DND-41 (cell line): ENCODE measurements around the gene AOPEP.

Experiments
- ATAC-seq: fragments of 200-7000 bp; cut with Tn5 transposase; 3 replicates; pipeline ENCODE4 v1.9.1; 2021; ENCODE audit warnings: low read depth; ENCODE audit not compliant: insufficient read depth
- DNase-seq: peaks from one replicate; pipeline ENCODE4 v3.0.0-alpha.2; 2020
- H2AFZ ChIP-seq: 2 replicates; pipeline ENCODE4 v1.6.0; 2012; ENCODE audit warnings: low read depth, low read length
- H3K27ac ChIP-seq: 2 replicates; pipeline ENCODE4 v1.5.1; 2012; ENCODE audit warnings: low read length, inconsistent platforms
- H3K27me3 ChIP-seq: fragments of 200-600 bp; sonication (generic); 2 replicates; pipeline ENCODE4 v1.6.0; 2012; ENCODE audit warnings: low read length, mild to moderate bottlenecking, inconsistent platforms; ENCODE audit not compliant: insufficient read depth, poor library complexity
- H3K36me3 ChIP-seq: 2 replicates; pipeline ENCODE4 v1.5.1; 2012; ENCODE audit warnings: low read length, inconsistent platforms; ENCODE audit not compliant: insufficient read depth
- H3K4me1 ChIP-seq: 2 replicates; pipeline ENCODE4 v1.5.1; 2012; ENCODE audit warnings: mild to moderate bottlenecking, low read length; ENCODE audit not compliant: insufficient read depth
- H3K4me2 ChIP-seq: 2 replicates; pipeline ENCODE4 v1.6.0; 2012; ENCODE audit warnings: mild to moderate bottlenecking, moderate library complexity, low read length, inconsistent platforms; ENCODE audit not compliant: insufficient read depth
- H3K4me3 ChIP-seq, 2 experiments: fragments of 200-600 bp in 1 of 2; shearing (Covaris generic) in 1 of 2; 2 replicates each; pipeline ENCODE4 v1.5.1; 2012 to 2016; ENCODE audit warnings: inconsistent platforms in 2 of 2, low read length in 2 of 2, mild to moderate bottlenecking in 2 of 2, low read depth in 1 of 2, moderate library complexity in 1 of 2
- H3K79me2 ChIP-seq: 2 replicates; pipeline ENCODE4 v1.6.0; 2012; ENCODE audit warnings: low read length, inconsistent platforms; ENCODE audit not compliant: insufficient read depth
- H3K9ac ChIP-seq: 2 replicates; pipeline ENCODE4 v1.6.0; 2012; ENCODE audit warnings: low read depth, mild to moderate bottlenecking, inconsistent platforms, low read length, moderate library complexity
- H3K9me3 ChIP-seq: 2 replicates; pipeline ENCODE4 v1.5.1; 2012; ENCODE audit warnings: low read length, moderate library complexity, mild to moderate bottlenecking, inconsistent platforms; ENCODE audit not compliant: insufficient read depth, severe bottlenecking
- H4K20me1 ChIP-seq: 2 replicates; pipeline ENCODE4 v1.6.0; 2012; ENCODE audit warnings: low read length; ENCODE audit not compliant: insufficient read depth
- EZH2 ChIP-seq: IDR thresholded peaks from 3 replicates; pipeline ENCODE4 v1.6.1; 2012; ENCODE audit warnings: borderline replicate concordance, low read depth, mild to moderate bottlenecking, moderate library complexity, low read length, inconsistent platforms; ENCODE audit not compliant: severe bottlenecking
- TF ChIP-seq, protein P1 (sequence below): IDR thresholded peaks from 2 replicates; pipeline ENCODE4 v1.5.1; 2012; ENCODE audit warnings: borderline replicate concordance, low read length, moderate library complexity, mild to moderate bottlenecking; ENCODE audit not compliant: poor library complexity, severe bottlenecking; ENCODE audit errors: extremely low read depth

AOPEP gene

DNA sequence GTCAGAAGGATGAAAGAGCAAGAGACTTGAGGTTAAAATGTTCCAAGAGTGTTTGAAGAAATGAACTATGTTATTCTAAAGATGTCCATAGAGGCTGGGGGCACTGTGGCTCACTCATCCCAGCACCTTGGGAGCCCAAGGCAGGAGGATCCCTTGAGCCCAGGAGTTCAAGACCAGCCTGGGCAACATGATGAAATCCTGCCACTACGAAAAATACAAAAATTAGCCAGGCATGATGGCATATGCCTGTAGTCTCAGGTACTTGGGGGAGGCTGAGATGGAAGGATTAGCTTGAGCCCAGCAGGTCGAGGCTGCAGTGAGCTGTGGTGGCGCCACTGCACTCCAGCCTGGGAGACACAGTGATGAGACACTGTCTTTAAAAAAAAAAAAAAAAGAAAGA is 2.7 kb downstream of the AOPEP start:
- Histone ChIP-seq H3K27me3 (no peaks in the 10 kb centered on the region), H3K9me3 (no peaks in the 10 kb centered on the region), H3K36me3 (no peaks in the 10 kb centered on the region), H3K4me2 (no peak overlapping the region), H3K27ac (no peak overlapping the region), H3K4me1 (peaks cover 17% of the 10 kb centered on the region), H3K9ac (no peak overlapping the region), H4K20me1 (no peaks in the 10 kb centered on the region), H2AFZ (no peak overlapping the region), H3K79me2 (peaks cover 18% of the 10 kb centered on the region), H3K4me3 (no peak overlapping the region)
- DNase-seq, result no peak
- ATAC-seq, result no peak
- no peak for TF ChIP-seq EZH2
- TF ChIP-seq, protein P1, sequence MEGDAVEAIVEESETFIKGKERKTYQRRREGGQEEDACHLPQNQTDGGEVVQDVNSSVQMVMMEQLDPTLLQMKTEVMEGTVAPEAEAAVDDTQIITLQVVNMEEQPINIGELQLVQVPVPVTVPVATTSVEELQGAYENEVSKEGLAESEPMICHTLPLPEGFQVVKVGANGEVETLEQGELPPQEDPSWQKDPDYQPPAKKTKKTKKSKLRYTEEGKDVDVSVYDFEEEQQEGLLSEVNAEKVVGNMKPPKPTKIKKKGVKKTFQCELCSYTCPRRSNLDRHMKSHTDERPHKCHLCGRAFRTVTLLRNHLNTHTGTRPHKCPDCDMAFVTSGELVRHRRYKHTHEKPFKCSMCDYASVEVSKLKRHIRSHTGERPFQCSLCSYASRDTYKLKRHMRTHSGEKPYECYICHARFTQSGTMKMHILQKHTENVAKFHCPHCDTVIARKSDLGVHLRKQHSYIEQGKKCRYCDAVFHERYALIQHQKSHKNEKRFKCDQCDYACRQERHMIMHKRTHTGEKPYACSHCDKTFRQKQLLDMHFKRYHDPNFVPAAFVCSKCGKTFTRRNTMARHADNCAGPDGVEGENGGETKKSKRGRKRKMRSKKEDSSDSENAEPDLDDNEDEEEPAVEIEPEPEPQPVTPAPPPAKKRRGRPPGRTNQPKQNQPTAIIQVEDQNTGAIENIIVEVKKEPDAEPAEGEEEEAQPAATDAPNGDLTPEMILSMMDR, result no peak

DNA sequence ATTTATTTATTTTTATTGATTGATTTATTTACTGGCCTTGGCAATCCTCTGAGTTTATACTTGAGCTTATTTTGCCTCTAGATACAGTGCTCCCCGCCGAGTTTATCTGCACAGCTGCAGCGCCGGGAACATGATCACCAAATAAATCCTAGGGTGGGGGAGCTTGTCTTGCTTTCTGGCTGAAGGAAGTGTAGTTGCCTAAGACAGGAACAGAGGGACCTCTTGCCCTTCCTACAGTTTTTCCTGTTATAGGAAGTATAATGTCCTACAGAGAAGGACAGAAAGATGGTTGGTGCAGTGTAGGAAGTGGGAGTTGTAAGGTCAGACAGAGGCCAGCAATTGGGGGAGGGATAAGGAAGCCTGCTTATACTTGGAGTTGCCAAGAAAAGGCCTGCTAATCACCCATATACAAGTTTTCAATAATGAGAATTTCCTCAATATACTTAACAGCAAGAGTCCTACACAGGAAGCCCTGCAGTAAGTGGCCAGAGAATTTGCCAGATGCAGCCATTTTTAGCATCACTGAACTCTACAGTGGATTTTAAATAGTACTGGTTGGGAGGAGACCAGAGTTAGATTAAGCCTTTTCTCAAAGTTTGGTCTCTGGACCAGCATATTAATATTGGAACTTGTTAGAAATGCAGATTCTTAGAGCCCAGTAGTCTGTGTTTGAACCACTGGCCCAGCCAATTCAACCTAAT is 7.7 kb downstream of the AOPEP start:
- no peak overlapping the region for H2AFZ ChIP-seq
- no peaks in the 10 kb centered on the region for H3K9me3 ChIP-seq
- H3K36me3 ChIP-seq, result no peaks in the 10 kb centered on the region
- no peaks in the 10 kb centered on the region for H3K4me1 ChIP-seq
- no peaks in the 10 kb centered on the region; the same call in 1 of the 2 replicates for H4K20me1 ChIP-seq
- no peak for DNase-seq
- H3K79me2 ChIP-seq, result 0 out of 2 replicates have a peak, but pooled peaks cover 2% of the 10 kb centered on the region
- H3K4me2 ChIP-seq, result no peak overlapping the region
- TF ChIP-seq, protein P1, result no peak
- no peak for TF ChIP-seq EZH2
- ATAC-seq, result no peak
- H3K4me3 ChIP-seq, result no peak overlapping the region
- H3K27me3 ChIP-seq, result no peaks in the 10 kb centered on the region
- no peak overlapping the region for H3K27ac ChIP-seq
- no peak overlapping the region for H3K9ac ChIP-seq

DNA sequence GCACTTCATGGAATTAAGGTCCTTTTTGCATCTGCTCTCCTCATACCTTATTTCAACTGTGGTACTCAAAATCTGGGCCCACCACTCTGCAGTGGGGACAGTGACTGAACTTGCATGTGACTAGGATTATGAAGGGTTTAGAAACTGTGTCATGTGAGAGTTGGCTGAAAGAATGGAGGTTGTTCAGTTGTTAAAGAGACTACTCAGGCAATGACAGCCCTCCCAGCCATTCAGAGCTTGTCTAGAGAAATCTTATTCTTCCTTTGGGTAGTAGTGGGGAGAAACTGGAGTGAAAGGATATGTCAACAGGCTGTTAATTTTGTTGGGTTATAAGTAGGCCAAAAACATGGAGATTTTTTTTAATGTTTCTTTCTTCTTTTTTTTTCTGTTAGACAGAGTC is 10.3 kb downstream of the AOPEP start:
- ATAC-seq, result no peak
- Histone ChIP-seq H3K27me3 (no peaks in the 10 kb centered on the region), H3K9ac (no peak overlapping the region), H2AFZ (no peak overlapping the region), H3K4me2 (no peak overlapping the region), H4K20me1 (no peaks in the 10 kb centered on the region; the same call in 1 of the 2 replicates), H3K4me1 (no peaks in the 10 kb centered on the region), H3K79me2 (0 out of 2 replicates have a peak, but pooled peaks cover 2% of the 10 kb centered on the region), H3K36me3 (no peaks in the 10 kb centered on the region), H3K9me3 (no peaks in the 10 kb centered on the region), H3K27ac (no peak overlapping the region), H3K4me3 (no peak overlapping the region)
- no peak for DNase-seq
- TF ChIP-seq EZH2, result no peak
- TF ChIP-seq, protein P1, result no peak
